Measurements from ENCODE around the gene SERPINA5.
"Not testable (repeated sequence)": the region's sequence is repeated elsewhere in the genome, so short reads cannot be mapped to it uniquely, and the experiment has no call there.

The SERPINA5 gene

DNA sequence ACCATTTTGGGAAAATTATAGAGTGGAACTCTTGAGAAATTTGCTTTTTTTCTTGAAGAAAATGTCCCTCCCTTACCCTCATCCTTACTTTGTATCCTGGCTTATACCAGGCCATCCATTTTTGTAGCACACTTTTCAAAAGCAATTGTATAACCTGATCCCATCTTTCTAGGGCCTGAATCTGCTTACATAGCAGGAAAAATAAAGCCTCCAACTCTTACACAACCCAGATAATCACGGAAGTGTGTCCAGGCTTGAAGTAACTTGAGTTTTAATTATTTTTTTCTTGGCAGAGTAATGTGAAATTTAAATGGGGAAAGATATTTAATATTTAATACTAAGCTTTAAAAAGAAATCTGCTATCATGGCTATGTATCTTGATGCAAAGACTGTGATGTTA is 53.9 kb downstream of the SERPINA5 start:
- no peaks in the 10 kb centered on the region for H3K79me2 ChIP-seq
- peaks cover 12% of the 10 kb centered on the region for H3K4me1 ChIP-seq
- H3K9me3 ChIP-seq (ENCODE audit: control insufficient read depth, low read length): no peaks in the 10 kb centered on the region
- H3K4me3 ChIP-seq (ENCODE audit: low read depth, low read length): no peak overlapping the region
- H3K27ac ChIP-seq: peak overlapping the region; percentile 43
- no peaks in the 10 kb centered on the region for H3K27me3 ChIP-seq (ENCODE audit: control insufficient read depth, insufficient read depth, low read length)
- H3K36me3 ChIP-seq (ENCODE audit: control insufficient read depth, insufficient read depth, low read length): no peaks in the 10 kb centered on the region
- H2AFZ ChIP-seq: peak overlapping the region; percentile 68
- TF ChIP-seq, protein P1, sequence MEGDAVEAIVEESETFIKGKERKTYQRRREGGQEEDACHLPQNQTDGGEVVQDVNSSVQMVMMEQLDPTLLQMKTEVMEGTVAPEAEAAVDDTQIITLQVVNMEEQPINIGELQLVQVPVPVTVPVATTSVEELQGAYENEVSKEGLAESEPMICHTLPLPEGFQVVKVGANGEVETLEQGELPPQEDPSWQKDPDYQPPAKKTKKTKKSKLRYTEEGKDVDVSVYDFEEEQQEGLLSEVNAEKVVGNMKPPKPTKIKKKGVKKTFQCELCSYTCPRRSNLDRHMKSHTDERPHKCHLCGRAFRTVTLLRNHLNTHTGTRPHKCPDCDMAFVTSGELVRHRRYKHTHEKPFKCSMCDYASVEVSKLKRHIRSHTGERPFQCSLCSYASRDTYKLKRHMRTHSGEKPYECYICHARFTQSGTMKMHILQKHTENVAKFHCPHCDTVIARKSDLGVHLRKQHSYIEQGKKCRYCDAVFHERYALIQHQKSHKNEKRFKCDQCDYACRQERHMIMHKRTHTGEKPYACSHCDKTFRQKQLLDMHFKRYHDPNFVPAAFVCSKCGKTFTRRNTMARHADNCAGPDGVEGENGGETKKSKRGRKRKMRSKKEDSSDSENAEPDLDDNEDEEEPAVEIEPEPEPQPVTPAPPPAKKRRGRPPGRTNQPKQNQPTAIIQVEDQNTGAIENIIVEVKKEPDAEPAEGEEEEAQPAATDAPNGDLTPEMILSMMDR (IDR thresholded peaks at IDR 0.05): no peak
- no peak overlapping the region for H3K4me2 ChIP-seq (ENCODE audit: low read length)
- H3K9ac ChIP-seq: no peak overlapping the region

DNA sequence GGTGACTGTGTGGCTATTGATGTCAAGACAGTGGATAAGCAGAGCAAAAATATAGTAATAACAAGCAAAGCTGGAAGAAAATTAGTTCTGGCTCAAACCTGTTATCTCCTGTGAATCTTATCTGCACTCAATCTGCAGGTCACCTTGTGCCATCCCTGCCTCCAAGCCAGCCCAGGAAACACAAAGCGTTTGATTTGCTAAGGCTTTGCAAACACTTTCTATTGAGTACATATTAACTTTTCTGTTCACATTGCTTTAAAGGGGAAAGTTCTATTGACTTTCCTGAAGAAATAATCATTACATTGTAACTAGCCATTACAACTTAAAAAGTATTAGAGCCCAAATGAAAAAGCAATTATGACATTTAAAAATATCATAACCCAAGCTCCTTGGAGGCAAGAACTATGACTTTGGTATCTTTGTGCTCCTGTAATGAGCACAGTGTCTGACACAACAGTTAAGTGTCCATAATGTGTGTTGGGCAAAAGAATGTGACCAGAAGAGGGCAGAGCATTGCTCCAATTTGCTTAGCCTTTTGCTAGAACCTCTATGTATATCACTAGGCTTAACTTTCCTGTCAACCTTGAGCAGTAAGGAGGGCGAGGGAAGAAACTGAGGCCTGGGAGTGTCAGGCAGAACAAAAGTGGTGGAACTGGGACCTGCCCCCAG is 55.7 kb downstream of the SERPINA5 start:
- Histone ChIP-seq H3K4me1 (peaks cover 12% of the 10 kb centered on the region), H3K9me3 (ENCODE audit: control insufficient read depth, low read length) (no peaks in the 10 kb centered on the region), H2AFZ (no peak overlapping the region), H3K27ac (no peak overlapping the region), H3K79me2 (no peaks in the 10 kb centered on the region), H3K27me3 (ENCODE audit: control insufficient read depth, insufficient read depth, low read length) (no peaks in the 10 kb centered on the region), H3K4me3 (ENCODE audit: low read depth, low read length) (no peak overlapping the region), H3K36me3 (ENCODE audit: control insufficient read depth, insufficient read depth, low read length) (no peaks in the 10 kb centered on the region), H3K4me2 (ENCODE audit: low read length) (peak overlapping the region; percentile 43), H3K9ac (no peak overlapping the region)
- TF ChIP-seq, protein P1 (IDR thresholded peaks at IDR 0.05): no peak

DNA sequence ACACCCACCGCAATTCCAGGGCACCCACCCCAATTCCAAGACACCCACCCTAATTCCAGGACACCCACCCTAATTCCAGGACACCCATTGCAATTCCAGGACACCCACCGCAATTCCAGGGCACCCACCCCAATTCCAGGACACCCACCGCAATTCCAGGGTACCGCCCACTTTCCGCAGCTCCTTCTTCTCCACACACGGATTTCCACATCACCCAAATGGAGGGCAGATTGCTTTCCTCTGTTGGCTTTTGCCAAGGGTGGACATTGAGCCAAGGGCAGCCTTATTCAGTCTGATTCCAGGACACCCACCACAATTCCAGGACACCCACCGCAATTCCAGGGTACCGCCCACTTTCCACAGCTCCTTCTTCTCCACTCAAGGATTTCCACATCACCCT is 56.6 kb downstream of the SERPINA5 start:
- not testable (repeated sequence) for H3K9ac ChIP-seq; H3K36me3 ChIP-seq (ENCODE audit: control insufficient read depth, insufficient read depth, low read length); H3K4me2 ChIP-seq (ENCODE audit: low read length); H3K27ac ChIP-seq; H3K4me3 ChIP-seq (ENCODE audit: low read depth, low read length); H2AFZ ChIP-seq; H3K27me3 ChIP-seq (ENCODE audit: control insufficient read depth, insufficient read depth, low read length); H3K79me2 ChIP-seq; H3K9me3 ChIP-seq (ENCODE audit: control insufficient read depth, low read length)
- H3K4me1 ChIP-seq: peaks cover 12% of the 10 kb centered on the region

DNA sequence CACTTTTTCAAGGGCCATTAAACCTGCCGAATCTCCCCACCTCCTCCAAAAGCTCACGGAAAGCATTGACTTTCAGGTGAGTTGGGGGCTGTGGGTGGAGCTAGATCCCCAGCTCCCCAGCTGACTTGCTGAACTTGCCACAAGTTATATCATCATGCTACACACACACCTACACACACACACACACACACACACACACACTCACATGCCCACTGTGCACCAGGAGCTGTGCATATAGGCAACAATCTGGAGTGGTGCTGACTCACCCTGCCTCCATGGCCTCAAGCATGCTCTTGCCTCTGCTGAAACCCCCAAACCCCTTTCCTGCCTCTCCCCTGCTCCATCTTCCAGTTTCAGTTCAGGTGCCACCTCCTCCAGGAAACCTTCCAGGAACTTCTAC is 57.1 kb downstream of the SERPINA5 start:
- H3K4me2 ChIP-seq (ENCODE audit: low read length): no peak overlapping the region
- H3K9ac ChIP-seq: no peak overlapping the region
- no peaks in the 10 kb centered on the region for H3K79me2 ChIP-seq
- no peak overlapping the region for H3K27ac ChIP-seq
- no peaks in the 10 kb centered on the region for H3K9me3 ChIP-seq (ENCODE audit: control insufficient read depth, low read length)
- H3K36me3 ChIP-seq (ENCODE audit: control insufficient read depth, insufficient read depth, low read length): no peaks in the 10 kb centered on the region
- H3K4me1 ChIP-seq: peaks cover 12% of the 10 kb centered on the region
- H3K27me3 ChIP-seq (ENCODE audit: control insufficient read depth, insufficient read depth, low read length): no peaks in the 10 kb centered on the region
- no peak overlapping the region for H2AFZ ChIP-seq
- TF ChIP-seq, protein P1 (IDR thresholded peaks at IDR 0.05): no peak
- H3K4me3 ChIP-seq (ENCODE audit: low read depth, low read length): no peak overlapping the region

DNA sequence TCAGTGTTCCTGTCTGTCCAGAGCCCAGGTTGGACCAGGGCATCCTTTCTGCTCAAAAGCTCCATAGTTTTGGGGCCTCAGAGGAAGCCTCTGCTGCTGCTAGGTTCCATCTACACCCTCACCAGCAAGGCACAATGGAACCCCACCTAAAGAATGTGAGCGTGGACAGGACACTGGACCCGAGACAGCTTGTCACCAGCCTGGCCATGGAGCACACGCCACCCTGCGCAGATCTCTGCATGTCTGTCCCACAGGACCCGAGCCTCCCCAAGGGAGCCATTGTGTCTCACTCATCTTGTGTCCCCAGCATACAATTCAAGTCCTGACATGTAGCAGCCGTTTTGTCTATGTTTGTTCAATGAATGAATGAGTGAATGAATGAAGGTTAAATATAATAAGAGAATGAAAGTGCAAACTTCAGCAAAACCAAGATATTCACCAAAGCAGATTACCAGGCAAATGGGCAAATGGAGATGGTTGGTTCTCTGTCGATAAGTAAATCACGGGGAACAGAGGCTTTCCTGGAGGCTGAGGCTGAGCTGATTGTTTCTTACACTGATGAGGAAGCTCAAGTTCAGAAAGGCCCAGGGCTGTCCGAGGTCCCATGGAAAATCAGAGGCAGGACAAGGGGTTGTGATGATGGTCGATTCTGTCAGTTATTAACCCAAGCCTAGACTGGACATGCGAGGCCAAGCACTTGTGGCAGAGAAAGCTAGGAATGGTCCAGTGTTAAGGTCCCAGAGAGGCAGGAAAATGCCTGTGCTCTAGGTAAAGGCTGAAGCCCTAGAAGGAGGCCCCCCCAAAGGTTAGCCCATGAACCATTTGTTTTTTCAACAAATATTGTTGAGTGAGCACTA is 58.0 kb downstream of the SERPINA5 start:
- Histone ChIP-seq H3K36me3 (ENCODE audit: control insufficient read depth, insufficient read depth, low read length) (no peaks in the 10 kb centered on the region), H3K4me3 (ENCODE audit: low read depth, low read length) (no peak overlapping the region), H3K9me3 (ENCODE audit: control insufficient read depth, low read length) (no peaks in the 10 kb centered on the region), H3K79me2 (no peaks in the 10 kb centered on the region), H2AFZ (no peak overlapping the region), H3K9ac (no peak overlapping the region), H3K4me1 (peaks cover 12% of the 10 kb centered on the region), H3K27me3 (ENCODE audit: control insufficient read depth, insufficient read depth, low read length) (no peaks in the 10 kb centered on the region), H3K27ac (no peak overlapping the region), H3K4me2 (ENCODE audit: low read length) (no peak overlapping the region)
- TF ChIP-seq, protein P1 (IDR thresholded peaks at IDR 0.05): no peak

All from parathyroid adenoma (tissue), 2 donors.